ENCODE measurements around the gene PRDX3. TPM values are rescaled to one million over a fixed set of nuclear protein-coding genes. Genes with fewer than 3 reads are reported as not detected.

The PRDX3 gene
- total RNA-seq, 1 experiment from 2014 or later: 234 TPM

DNA sequence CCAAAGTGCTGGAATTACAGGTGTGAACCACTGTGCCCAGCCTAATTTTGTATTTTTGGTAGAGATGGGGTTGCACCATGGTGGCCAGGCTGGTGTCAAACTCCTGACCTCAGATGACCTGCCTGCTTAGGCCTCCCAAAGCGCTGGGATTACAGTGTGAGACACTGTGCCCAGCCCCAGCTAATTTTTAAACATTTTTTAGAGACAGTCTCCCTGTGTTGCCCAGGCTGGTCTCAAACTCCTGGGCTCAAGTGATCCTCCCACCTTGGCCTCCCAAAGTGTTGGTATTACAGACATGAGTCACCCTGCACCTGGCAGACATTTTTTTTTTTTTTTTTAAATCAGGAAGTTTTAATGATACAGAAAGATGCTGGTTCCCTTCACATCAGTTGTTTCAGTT, 59.2 kb downstream of the PRDX3 start:
- ChIA-PET CTCF (no interaction called here), POLR2A (ENCODE audit: low non-redundant PET) (no interaction called here)
- intact Hi-C loops (cut with micrococcal nuclease; ENCODE audit: unreplicated experiment): no loop called here
- no peak for TF ChIP-seq EZH2 (IDR thresholded peaks at IDR 0.05; ENCODE audit: borderline replicate concordance, low read depth, low read length, poor library complexity, severe bottlenecking)
- TF ChIP-seq, protein P1, sequence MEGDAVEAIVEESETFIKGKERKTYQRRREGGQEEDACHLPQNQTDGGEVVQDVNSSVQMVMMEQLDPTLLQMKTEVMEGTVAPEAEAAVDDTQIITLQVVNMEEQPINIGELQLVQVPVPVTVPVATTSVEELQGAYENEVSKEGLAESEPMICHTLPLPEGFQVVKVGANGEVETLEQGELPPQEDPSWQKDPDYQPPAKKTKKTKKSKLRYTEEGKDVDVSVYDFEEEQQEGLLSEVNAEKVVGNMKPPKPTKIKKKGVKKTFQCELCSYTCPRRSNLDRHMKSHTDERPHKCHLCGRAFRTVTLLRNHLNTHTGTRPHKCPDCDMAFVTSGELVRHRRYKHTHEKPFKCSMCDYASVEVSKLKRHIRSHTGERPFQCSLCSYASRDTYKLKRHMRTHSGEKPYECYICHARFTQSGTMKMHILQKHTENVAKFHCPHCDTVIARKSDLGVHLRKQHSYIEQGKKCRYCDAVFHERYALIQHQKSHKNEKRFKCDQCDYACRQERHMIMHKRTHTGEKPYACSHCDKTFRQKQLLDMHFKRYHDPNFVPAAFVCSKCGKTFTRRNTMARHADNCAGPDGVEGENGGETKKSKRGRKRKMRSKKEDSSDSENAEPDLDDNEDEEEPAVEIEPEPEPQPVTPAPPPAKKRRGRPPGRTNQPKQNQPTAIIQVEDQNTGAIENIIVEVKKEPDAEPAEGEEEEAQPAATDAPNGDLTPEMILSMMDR (conservative IDR thresholded peaks at IDR 0.05; ENCODE audit: low read depth, low read length): no peak
- BruUV-seq (replicated peaks): no TSS peak
- Histone ChIP-seq H3K9me3 (ENCODE audit: low read depth, low read length, poor library complexity, severe bottlenecking) (no peaks in the 10 kb centered on the region), H3K4me1 (ENCODE audit: insufficient read depth, low read length, poor library complexity, severe bottlenecking) (no peaks in the 10 kb centered on the region), H3K4me3 (ENCODE audit: low read depth, low read length, poor library complexity, severe bottlenecking) (no peak overlapping the region), H3K36me3 (ENCODE audit: insufficient read depth, low read length, poor library complexity, severe bottlenecking) (peaks cover 31% of the 10 kb centered on the region), H3K27me3 (replicated peaks; ENCODE audit: insufficient read depth, low read depth, low read length, poor library complexity) (no peaks in the 10 kb centered on the region), H3K27ac (ENCODE audit: low read depth, low read length, poor library complexity, severe bottlenecking) (no peak overlapping the region)
- no peak for DNase-seq (ENCODE audit: low spot score)

DNA sequence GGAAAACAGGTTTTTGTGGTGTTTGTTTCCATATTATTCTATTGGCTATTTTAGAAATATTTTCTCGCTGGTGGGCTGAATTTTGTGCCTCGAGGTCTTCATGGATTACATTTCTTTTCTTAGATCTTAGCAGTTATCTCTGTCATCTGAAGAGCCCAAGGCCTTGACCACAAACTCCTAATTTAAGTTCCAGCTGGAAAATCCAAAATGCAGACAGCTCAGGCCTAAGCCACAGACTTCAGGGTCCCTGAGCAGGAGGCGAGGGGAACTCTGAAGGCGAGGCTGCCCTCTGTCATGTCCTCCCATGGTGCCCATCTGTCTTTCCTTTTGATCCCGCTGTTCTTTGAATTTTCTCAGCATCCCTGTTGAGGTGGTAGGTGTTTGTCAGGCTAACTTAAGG, 60.4 kb downstream of the PRDX3 start:
- no peaks in the 10 kb centered on the region for H3K4me1 ChIP-seq (ENCODE audit: insufficient read depth, low read length, poor library complexity, severe bottlenecking)
- H3K4me3 ChIP-seq (ENCODE audit: low read depth, low read length, poor library complexity, severe bottlenecking): no peak overlapping the region
- ChIA-PET CTCF (no interaction called here), POLR2A (ENCODE audit: low non-redundant PET) (no interaction called here)
- TF ChIP-seq EZH2 (IDR thresholded peaks at IDR 0.05; ENCODE audit: borderline replicate concordance, low read depth, low read length, poor library complexity, severe bottlenecking): no peak
- TF ChIP-seq, protein P1 (conservative IDR thresholded peaks at IDR 0.05; ENCODE audit: low read depth, low read length): no peak
- BruUV-seq (replicated peaks): no TSS peak
- intact Hi-C loops (cut with micrococcal nuclease; ENCODE audit: unreplicated experiment): no loop called here
- no peaks in the 10 kb centered on the region for H3K27me3 ChIP-seq (replicated peaks; ENCODE audit: insufficient read depth, low read depth, low read length, poor library complexity)
- no peak for DNase-seq (ENCODE audit: low spot score)
- no peaks in the 10 kb centered on the region for H3K9me3 ChIP-seq (ENCODE audit: low read depth, low read length, poor library complexity, severe bottlenecking)
- H3K27ac ChIP-seq (ENCODE audit: low read depth, low read length, poor library complexity, severe bottlenecking): no peak overlapping the region
- peaks cover 39% of the 10 kb centered on the region for H3K36me3 ChIP-seq (ENCODE audit: insufficient read depth, low read length, poor library complexity, severe bottlenecking)

Other genes starting within 250 kb of the PRDX3 start
- 0.67 and 0.70 TPM in 2 replicates for gene NANOS1, start 149.1 kb downstream of the PRDX3 start, total RNA-seq (2021)
- gene EIF3A, start 98.0 kb downstream of the PRDX3 start, total RNA-seq (2021): 169 and 181 TPM in 2 replicates
- 41.2 and 55.2 TPM in 2 replicates for gene DENND10, start 74.7 kb downstream of the PRDX3 start, total RNA-seq (2021)
- 67.3 and 72.9 TPM in 2 replicates for gene SFXN4, start 13.1 kb downstream of the PRDX3 start, total RNA-seq (2021)
- 54.7 and 58.2 TPM in 2 replicates for gene GRK5, start 28.8 kb upstream of the PRDX3 start, total RNA-seq (2021)

Data from A673 (cell line).